ENCODE results near the gene ISG15. TPM values are rescaled to one million over a fixed set of nuclear protein-coding genes. Genes with fewer than 3 reads are reported as not detected.

Gene ISG15
- total RNA-seq, 1 experiment from 2014 or later: 165 TPM

DNA sequence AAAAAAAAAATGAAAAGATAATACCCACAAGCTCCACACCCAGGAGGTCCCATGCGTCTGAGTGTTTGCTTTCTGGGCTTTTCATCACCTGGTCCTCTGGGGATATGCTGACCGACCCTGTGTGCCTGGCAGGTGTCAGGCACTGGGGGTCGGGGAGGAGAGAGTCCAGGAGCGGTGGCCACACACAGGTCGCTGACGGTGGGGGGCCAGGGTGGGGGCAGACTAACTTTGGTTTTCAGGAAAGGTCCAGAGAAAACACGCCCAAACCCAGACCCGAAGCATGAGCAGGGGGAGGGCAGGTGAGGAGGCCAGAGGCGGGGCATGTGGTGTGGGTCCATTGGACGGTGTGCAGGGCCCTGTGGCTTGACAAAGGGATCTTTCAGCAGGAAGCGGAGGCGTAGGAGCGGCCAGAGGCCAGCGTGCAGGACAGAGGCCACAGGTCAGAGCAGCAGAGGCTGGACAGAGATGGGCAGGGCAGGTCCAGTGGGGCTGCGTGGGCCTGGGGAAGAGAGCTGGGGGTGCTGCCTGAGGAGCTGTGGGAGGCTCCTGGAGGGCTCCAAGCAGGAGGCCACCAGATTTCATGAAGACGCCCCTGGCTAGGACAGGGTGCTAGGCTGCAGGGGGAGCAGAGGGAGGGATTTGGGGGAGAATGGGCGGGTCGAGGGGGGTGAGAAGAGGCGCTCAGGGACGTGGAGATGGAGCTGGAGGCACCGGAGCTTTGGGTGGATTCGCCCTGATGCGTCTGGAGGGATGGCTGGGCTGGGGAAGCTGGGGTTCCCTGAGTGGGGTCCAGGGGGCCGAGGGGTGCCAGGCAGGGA, 45.0 kb downstream of the ISG15 start:
- Mint-ChIP-seq H3K9me3 (ENCODE audit: low read depth, unreplicated experiment) (no peaks in the 10 kb centered on the region), H3K36me3 (ENCODE audit: insufficient read depth, unreplicated experiment) (peaks cover 81% of the 10 kb centered on the region), H3K27me3 (ENCODE audit: unreplicated experiment) (no peaks in the 10 kb centered on the region), H3K4me1 (ENCODE audit: low read depth, unreplicated experiment) (no peaks in the 10 kb centered on the region), H3K27ac (ENCODE audit: unreplicated experiment) (peak overlapping the region; percentile 78), H3K4me3 (ENCODE audit: low read depth, unreplicated experiment) (peak overlapping the region; percentile 73)
- TSS peak; percentile 27 for BruUV-seq (replicated peaks)
- TF ChIP-seq, protein P1, sequence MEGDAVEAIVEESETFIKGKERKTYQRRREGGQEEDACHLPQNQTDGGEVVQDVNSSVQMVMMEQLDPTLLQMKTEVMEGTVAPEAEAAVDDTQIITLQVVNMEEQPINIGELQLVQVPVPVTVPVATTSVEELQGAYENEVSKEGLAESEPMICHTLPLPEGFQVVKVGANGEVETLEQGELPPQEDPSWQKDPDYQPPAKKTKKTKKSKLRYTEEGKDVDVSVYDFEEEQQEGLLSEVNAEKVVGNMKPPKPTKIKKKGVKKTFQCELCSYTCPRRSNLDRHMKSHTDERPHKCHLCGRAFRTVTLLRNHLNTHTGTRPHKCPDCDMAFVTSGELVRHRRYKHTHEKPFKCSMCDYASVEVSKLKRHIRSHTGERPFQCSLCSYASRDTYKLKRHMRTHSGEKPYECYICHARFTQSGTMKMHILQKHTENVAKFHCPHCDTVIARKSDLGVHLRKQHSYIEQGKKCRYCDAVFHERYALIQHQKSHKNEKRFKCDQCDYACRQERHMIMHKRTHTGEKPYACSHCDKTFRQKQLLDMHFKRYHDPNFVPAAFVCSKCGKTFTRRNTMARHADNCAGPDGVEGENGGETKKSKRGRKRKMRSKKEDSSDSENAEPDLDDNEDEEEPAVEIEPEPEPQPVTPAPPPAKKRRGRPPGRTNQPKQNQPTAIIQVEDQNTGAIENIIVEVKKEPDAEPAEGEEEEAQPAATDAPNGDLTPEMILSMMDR (IDR thresholded peaks at IDR 0.05; ENCODE audit: unreplicated experiment): no peak
- intact Hi-C loops (cut with micrococcal nuclease; ENCODE audit: unreplicated experiment): loop anchor here (5.0 kb wide), 1 partner anchor 36 kb away; the partner anchor contains the start of gene AGRN
- DNase-seq: peak; percentile 59
- CTCF ChIA-PET: interaction anchor here (0.6 to 1.3 kb wide), 3 partner anchors 16 to 718 kb away, joined by 3 to 4 read pairs (median 3); partner anchors contain the start of genes ISG15 and RNF223

DNA sequence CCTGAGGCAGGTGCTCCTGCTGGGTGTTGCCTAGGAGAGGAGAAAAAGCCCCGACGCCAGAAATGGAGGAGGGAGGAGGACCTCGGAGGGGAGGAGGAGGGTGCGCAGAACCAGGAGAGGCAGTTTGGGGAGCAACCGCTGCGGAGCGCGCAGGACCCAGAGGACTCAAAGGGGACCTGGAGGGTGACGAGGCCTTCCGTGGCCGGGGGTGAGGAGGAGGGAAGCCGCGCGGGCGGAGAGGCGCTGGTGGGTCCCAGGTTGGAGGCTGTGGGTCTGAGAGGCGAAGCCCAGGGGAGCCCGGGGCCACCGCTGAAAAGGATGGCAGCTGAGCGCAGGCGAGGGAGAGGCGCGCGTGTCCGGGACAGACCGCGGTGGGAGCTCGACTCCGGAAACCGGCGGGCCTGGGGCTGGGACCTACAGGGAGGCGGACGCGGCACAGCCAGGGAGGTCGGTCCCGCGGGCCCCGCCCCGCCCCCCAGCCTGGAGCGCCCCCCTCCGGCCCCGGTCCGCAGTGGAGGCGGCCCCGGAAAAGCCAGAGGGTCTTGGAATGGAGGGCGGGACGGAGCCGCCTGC, 45.7 kb downstream of the ISG15 start:
- peaks cover 82% of the 10 kb centered on the region for H3K36me3 Mint-ChIP-seq (ENCODE audit: insufficient read depth, unreplicated experiment)
- no peaks in the 10 kb centered on the region for H3K9me3 Mint-ChIP-seq (ENCODE audit: low read depth, unreplicated experiment)
- DNase-seq: peak; percentile 38
- H3K27me3 Mint-ChIP-seq (ENCODE audit: unreplicated experiment): no peaks in the 10 kb centered on the region
- peak overlapping the region; percentile 78 for H3K27ac Mint-ChIP-seq (ENCODE audit: unreplicated experiment)
- peak overlapping the region; percentile 73 for H3K4me3 Mint-ChIP-seq (ENCODE audit: low read depth, unreplicated experiment)
- TF ChIP-seq, protein P1 (IDR thresholded peaks at IDR 0.05; ENCODE audit: unreplicated experiment): peak; percentile 51
- no peaks in the 10 kb centered on the region for H3K4me1 Mint-ChIP-seq (ENCODE audit: low read depth, unreplicated experiment)
- BruUV-seq (replicated peaks): no TSS peak
- intact Hi-C loops (cut with micrococcal nuclease; ENCODE audit: unreplicated experiment): loop anchor here (5.0 kb wide), 1 partner anchor 37 kb away; the partner anchor contains the start of gene AGRN
- CTCF ChIA-PET: interaction anchor here (1.1 to 1.8 kb wide), 3 partner anchors 15 to 233 kb away, joined by 3 to 4 read pairs (median 3); partner anchors contain the start of genes ISG15 and RNF223

DNA sequence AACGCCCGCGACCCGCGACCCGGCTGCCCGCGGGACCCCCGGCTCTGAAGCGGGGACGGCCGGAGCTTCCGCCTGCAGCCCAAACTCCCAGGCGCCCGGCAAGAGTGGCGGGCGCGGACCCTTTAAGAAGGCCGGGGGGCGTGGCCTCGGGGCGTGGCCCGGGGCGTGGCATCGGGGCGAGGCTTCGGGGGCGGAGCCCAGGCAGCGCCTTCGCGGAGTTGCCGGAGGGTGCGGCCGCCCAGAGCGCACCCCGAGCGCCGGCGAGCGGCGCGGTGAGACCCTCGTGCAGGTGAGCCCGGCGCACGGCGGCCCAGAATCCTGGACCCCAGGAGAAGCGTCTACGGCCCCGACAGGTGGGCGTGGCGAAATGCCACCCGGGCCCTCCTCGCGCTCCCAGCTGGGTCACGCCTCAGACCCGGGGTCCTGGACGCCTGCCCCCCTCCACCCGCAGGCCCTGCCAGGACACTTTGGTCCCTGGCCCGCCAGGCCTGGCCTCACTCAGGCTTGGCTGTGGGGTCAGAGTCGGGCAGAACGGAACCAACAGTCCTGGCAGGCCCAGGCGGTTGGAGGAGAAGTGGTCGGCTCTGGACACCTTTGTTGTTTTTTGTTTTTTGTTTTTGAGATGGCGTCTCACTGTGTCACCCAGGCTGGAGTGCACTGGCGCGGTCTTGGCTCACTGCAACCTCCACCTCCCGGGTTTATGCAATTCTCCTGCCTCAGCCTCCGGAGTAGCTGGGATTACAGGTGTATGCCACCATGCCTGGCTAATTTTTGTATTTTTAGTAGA, 46.4 kb downstream of the ISG15 start:
- Mint-ChIP-seq H3K27me3 (ENCODE audit: unreplicated experiment) (no peaks in the 10 kb centered on the region), H3K27ac (ENCODE audit: unreplicated experiment) (peak overlapping the region; percentile 70), H3K9me3 (ENCODE audit: low read depth, unreplicated experiment) (no peaks in the 10 kb centered on the region), H3K4me3 (ENCODE audit: low read depth, unreplicated experiment) (peak overlapping the region; percentile 73), H3K4me1 (ENCODE audit: low read depth, unreplicated experiment) (no peaks in the 10 kb centered on the region), H3K36me3 (ENCODE audit: insufficient read depth, unreplicated experiment) (peaks cover 86% of the 10 kb centered on the region)
- TF ChIP-seq, protein P1 (IDR thresholded peaks at IDR 0.05; ENCODE audit: unreplicated experiment): no peak
- BruUV-seq (replicated peaks): TSS peak; percentile 80
- DNase-seq: peak; percentile 93
- intact Hi-C loops (cut with micrococcal nuclease; ENCODE audit: unreplicated experiment): loop anchor here (5.0 kb wide), 1 partner anchor 37 kb away; the partner anchor contains the start of gene AGRN
- CTCF ChIA-PET: interaction anchor here (0.6 to 1.8 kb wide), 3 partner anchors 47 to 232 kb away, joined by 3 to 4 read pairs (median 4); partner anchors contain the start of genes C1orf159 and ISG15

Data from Calu3 (cell line).